Pancreas (tissue), 10 donors: Measurements from ENCODE around the gene GPC3. TPM values are rescaled to one million over a fixed set of nuclear protein-coding genes. Genes with fewer than 3 reads are reported as not detected.

ENCODE experiments used
- ATAC-seq, 4 donors: fragments of 200-7000 bp; cut with Tn5 transposase; one replicate each; pipeline versions ENCODE4 v1.8.0 to v1.9.1; 2020; ENCODE audit warnings: mild to moderate bottlenecking in 4 of 4, moderate library complexity in 4 of 4
- DNase-seq, 6 donors: peaks; one replicate each; pipeline ENCODE4 v3.0.0-alpha.2; 2020
- FAIRE-seq: peaks from 2 replicates; lab custom pipeline; 2012; peaks lifted over from hg19 to GRCh38; lab: Jason Lieb, UNC
- H3K27ac ChIP-seq, 4 donors: fragments of 200-600 bp; sonication (generic); 1 replicate in 3 of 4; 2 replicates in 1 of 4; pipeline versions ENCODE4 v1.5.0 to v1.8.0; 2020
- H3K27me3 ChIP-seq, 4 donors: fragments of 200-600 bp; one replicate each; pipeline ENCODE4 v1.8.0; 2021
- H3K36me3 ChIP-seq, 3 donors: fragments of 200-600 bp; sonication (generic) in 1 of 3; one replicate each; pipeline versions ENCODE4 v1.5.0 to v1.8.0; 2020 to 2021
- H3K4me1 ChIP-seq, 3 donors: fragments of 200-600 bp; one replicate each; pipeline ENCODE4 v1.8.0; 2021
- H3K4me3 ChIP-seq, 4 donors: fragments of 200-600 bp; sonication (generic) in 2 of 4; one replicate each; pipeline versions ENCODE4 v1.5.0 to v1.8.0; 2020 to 2021
- H3K9me3 ChIP-seq, 4 donors: fragments of 200-600 bp; one replicate each; pipeline ENCODE4 v1.8.0; 2021
- WGBS, 2 donors: extraction: QIAGEN DNeasy Blood & Tissue Kit; methylation state at CpG; one replicate each; pipeline ENCODE4 v1.1.7; 2013; 5-methylcytosine and 5-hydroxymethylcytosine counted together
- intact Hi-C, 3 donors: fragments of 100-400 bp; cut with DNase I; formaldehyde crosslinking; loops; one replicate each; pipeline versions ENCODE4 v1.11.1 to v1.14.2; 2022
- polyA plus RNA-seq, 2 donors: library from polyadenylated mRNA; stranded (reverse); fragments of 200-250 nt; gene quantifications; one replicate each; pipeline ENCODE4 v1.2.3, GENCODE V29; 2013
- total RNA-seq, 6 donors: library from RNA; stranded (reverse); fragmentation: NEBNext Ultra II Directional in 4 of 6; extraction: Animal tissue kit (Norgen Biotek cat#: 25700) in 4 of 6; gene quantifications; one replicate each; pipeline versions ENCODE4 v1.2.1 to v1.2.4, GENCODE V29; 2021 to 2023
- TF ChIP-seq, protein P1 (sequence below), 4 donors: fragments of 200-600 bp; sonication (generic) in 3 of 4; IDR thresholded peaks; one replicate each; pipeline versions ENCODE4 v1.5.0 to v1.8.0; 2021; ENCODE audit warnings: antibody characterized with exemption in 4 of 4
- donor health status: healthy with polysubstance abuse.
- donor health status: DM: no; HTN: no; CAD: no; lungs with moderate emphysema.
- donor health status: DM: no; HTN: no; CAD: no.
- donor health status: control.
- donor health status: control.
- donor health status: Bipolar disorder and iron deficiency.
- donor health status: DM: yes; HTN: yes; CAD: no.
- donor health status: DM: no; HTN: no; CAD: no.
- donor health status: DM: no; HTN: no; CAD: no.
- donor health status: DM: yes; HTN: yes; CAD: no.

The GPC3 gene
- total and polyA plus RNA-seq, 8 donors: 0.95 to 18.6 (median 2.7) TPM

DNA sequence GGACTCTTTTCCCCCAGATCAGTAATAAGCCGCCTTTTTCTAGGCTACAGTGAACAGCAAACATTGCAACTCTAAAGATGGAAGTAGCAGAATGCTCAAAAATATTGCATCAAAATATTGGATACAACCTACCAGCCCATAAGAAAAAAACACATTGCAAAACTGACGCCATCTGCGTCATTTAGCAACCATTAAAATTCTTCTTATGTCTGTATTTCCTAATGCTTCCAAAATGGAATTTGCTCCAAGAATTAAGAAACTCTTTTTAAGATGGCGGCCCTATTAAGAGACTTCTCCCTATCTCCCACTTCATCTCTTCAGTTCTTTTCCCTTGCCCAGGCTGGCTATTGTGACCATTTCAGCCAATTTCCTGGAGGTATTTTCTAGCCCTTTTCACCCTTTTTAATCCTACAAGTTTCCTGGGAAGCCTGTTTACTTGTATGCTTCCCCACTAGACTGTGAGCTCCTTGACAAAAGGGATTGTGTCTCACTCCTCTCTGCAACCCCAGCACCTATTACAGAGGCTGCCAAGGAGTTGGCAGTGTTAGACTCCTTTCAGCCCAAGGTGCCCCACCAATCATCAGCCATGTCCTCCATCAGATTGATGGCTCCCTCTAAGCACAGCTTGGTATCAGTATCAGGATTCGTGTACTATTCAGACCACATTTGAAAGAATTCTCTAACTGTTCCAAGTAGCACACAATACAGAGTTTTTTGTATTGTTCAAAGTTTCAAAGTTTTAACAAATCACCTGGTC, 4.4 kb downstream of the GPC3 start:
- H3K9me3 ChIP-seq: no peaks in the 10 kb centered on the region
- no peak for FAIRE-seq
- no peaks in the 10 kb centered on the region for H3K4me1 ChIP-seq

GRCh38 chrX:133980406-133980805, 5.0 kb downstream of the GPC3 start:
- peaks cover 0 to 12% (median 0%) of the 10 kb centered on the region in 4 donors for H3K27me3 ChIP-seq
- TF ChIP-seq, protein P1, sequence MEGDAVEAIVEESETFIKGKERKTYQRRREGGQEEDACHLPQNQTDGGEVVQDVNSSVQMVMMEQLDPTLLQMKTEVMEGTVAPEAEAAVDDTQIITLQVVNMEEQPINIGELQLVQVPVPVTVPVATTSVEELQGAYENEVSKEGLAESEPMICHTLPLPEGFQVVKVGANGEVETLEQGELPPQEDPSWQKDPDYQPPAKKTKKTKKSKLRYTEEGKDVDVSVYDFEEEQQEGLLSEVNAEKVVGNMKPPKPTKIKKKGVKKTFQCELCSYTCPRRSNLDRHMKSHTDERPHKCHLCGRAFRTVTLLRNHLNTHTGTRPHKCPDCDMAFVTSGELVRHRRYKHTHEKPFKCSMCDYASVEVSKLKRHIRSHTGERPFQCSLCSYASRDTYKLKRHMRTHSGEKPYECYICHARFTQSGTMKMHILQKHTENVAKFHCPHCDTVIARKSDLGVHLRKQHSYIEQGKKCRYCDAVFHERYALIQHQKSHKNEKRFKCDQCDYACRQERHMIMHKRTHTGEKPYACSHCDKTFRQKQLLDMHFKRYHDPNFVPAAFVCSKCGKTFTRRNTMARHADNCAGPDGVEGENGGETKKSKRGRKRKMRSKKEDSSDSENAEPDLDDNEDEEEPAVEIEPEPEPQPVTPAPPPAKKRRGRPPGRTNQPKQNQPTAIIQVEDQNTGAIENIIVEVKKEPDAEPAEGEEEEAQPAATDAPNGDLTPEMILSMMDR (IDR thresholded peaks at IDR 0.05): no peak
- DNase-seq (no peak), FAIRE-seq (no peak), ATAC-seq (no peak)
- 74 to 95% methylated on average over 2 of the region's 2 CpGs for WGBS, 2 donors
- no peak overlapping the region for H3K27ac ChIP-seq
- intact Hi-C loops: no loop called here
- no peaks in the 10 kb centered on the region for H3K4me1 ChIP-seq
- H3K36me3 ChIP-seq: no peaks in the 10 kb centered on the region
- no peaks in the 10 kb centered on the region for H3K9me3 ChIP-seq
- H3K4me3 ChIP-seq: no peak overlapping the region

More for the DNA sequence above, 4.4 kb downstream of the GPC3 start:
- no peaks in the 10 kb centered on the region for H3K36me3 ChIP-seq
- DNase-seq: no peak
- peaks cover 0 to 12% (median 0%) of the 10 kb centered on the region in 4 donors for H3K27me3 ChIP-seq
- WGBS, 2 donors: 73 to 93% methylated on average over 5 of the region's 5 CpGs
- intact Hi-C loops: no loop called here
- TF ChIP-seq, protein P1 (IDR thresholded peaks at IDR 0.05): no peak
- ATAC-seq: no peak
- H3K4me3 ChIP-seq: no peak overlapping the region
- no peak overlapping the region for H3K27ac ChIP-seq

DNA sequence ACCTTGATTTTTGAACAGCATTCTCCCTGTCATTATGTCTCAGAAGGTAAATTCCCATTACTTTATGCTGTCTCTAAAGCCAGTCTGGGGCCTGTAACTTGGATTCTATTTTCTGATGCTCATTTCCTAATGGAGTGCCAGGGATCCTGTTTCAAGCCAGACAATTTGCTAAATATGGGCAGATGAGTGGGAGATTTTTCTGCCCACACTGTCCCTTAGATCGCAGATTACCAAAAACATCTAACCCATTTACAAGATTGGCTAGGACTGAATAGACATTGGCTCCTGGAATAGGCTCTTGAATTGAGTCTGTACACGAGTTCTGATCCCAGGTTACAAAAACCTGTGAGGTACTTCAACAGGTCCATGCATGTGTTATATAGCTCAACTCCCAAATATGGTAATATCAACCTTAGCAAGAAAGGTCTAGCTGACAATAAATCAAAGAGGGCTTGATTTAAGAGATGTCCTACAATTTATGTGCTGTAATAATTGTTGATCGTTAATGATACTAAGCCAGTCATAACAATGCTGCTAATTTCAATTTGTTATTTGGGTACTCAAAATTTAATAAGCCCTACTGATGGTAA, 5.7 kb downstream of the GPC3 start:
- intact Hi-C loops: no loop called here
- 72 to 85% methylated on average over 3 of the region's 3 CpGs for WGBS, 2 donors
- DNase-seq (no peak), FAIRE-seq (no peak), ATAC-seq (no peak)
- Histone ChIP-seq H3K4me3 (no peak overlapping the region), H3K4me1 (no peaks in the 10 kb centered on the region), H3K36me3 (no peaks in the 10 kb centered on the region), H3K9me3 (no peaks in the 10 kb centered on the region), H3K27me3 (peaks cover 0 to 12% (median 0%) of the 10 kb centered on the region in 4 donors), H3K27ac (no peak overlapping the region)
- TF ChIP-seq, protein P1 (IDR thresholded peaks at IDR 0.05): no peak

DNA sequence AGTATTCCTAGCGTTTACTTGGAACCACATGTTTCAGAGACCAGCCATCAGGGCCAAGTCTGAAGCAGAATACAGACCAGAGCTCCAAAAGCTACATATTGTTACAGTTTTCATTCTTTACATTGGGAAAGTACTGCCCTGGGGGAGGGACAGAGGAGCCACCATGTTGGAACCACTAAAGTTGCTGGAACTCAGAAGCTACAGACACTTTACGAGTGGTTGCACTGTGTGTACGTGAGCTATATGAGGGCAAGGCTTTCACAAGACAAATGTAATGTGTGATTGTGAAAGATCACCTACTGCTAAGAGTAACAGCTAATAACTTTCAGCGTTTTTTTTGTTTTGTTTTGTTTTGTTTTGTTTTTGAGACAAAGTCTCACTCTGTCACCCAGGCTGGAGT, 11.7 kb downstream of the GPC3 start:
- Histone ChIP-seq H3K27me3 (peaks cover 0 to 13% (median 0%) of the 10 kb centered on the region in 4 donors), H3K9me3 (no peaks in the 10 kb centered on the region), H3K4me3 (no peak overlapping the region), H3K27ac (no peak overlapping the region), H3K4me1 (no peaks in the 10 kb centered on the region), H3K36me3 (no peaks in the 10 kb centered on the region)
- no peak for ATAC-seq
- DNase-seq: no peak
- WGBS, 2 donors: 67 to 91% methylated on average over 4 of the region's 4 CpGs
- no peak for FAIRE-seq
- TF ChIP-seq, protein P1 (IDR thresholded peaks at IDR 0.05): no peak
- intact Hi-C loops: no loop called here

GRCh38 chrX:133972916-133973315, 12.5 kb downstream of the GPC3 start:
- H3K27ac ChIP-seq: no peak overlapping the region
- intact Hi-C loops: no loop called here
- no peaks in the 10 kb centered on the region for H3K4me1 ChIP-seq
- H3K27me3 ChIP-seq: peaks cover 0 to 9% (median 0%) of the 10 kb centered on the region in 4 donors
- FAIRE-seq (no peak), ATAC-seq (no peak), DNase-seq (no peak)
- no peak overlapping the region for H3K4me3 ChIP-seq
- 62 to 88% methylated on average over 4 of the region's 4 CpGs for WGBS, 2 donors
- no peaks in the 10 kb centered on the region for H3K36me3 ChIP-seq
- H3K9me3 ChIP-seq: no peaks in the 10 kb centered on the region
- TF ChIP-seq, protein P1 (IDR thresholded peaks at IDR 0.05): no peak
